Nephron (organoid): ENCODE measurements around the gene CDHR3.
A peak's percentile ranks its signal among the peaks of the same experiment; 100 is the strongest.

Experiments
- H3K27ac Mint-ChIP-seq, 3 experiments: 2 replicates each; pipeline ENCODE4 v1.8.0; 2020; ENCODE audit warnings: mixed read lengths in 3 of 3, mild to moderate bottlenecking in 2 of 3, moderate library complexity in 1 of 3
- H3K27me3 Mint-ChIP-seq: 2 replicates; pipeline ENCODE4 v1.8.0; 2021; ENCODE audit warnings: low read depth, mild to moderate bottlenecking, moderate library complexity, mixed read lengths
- H3K36me3 Mint-ChIP-seq: 2 replicates; pipeline ENCODE4 v1.8.0; 2020; ENCODE audit warnings: low read depth, mixed read lengths
- H3K4me1 Mint-ChIP-seq: 2 replicates; pipeline ENCODE4 v1.8.0; 2020; ENCODE audit warnings: mixed read lengths
- H3K4me3 Mint-ChIP-seq, 3 experiments: 2 replicates each; pipeline ENCODE4 v1.8.0; 2020; ENCODE audit warnings: mild to moderate bottlenecking in 3 of 3, mixed read lengths in 3 of 3, moderate library complexity in 2 of 3
- H3K9me3 Mint-ChIP-seq: 2 replicates; pipeline ENCODE4 v1.8.0; 2020; ENCODE audit warnings: mixed read lengths
- CTCF ChIP-seq, 3 experiments: fragments of 200-600 bp; sonication (generic); IDR thresholded peaks; one replicate each; pipeline ENCODE4 v1.5.0; 2021; ENCODE audit warnings: antibody characterized with exemption in 3 of 3; ENCODE audit not compliant: unreplicated experiment in 3 of 3

Gene CDHR3

GRCh38 chr7:106069471-106070200 lies 106.6 kb downstream of the CDHR3 start:
- Mint-ChIP-seq H3K9me3 (no peaks in the 10 kb centered on the region), H3K4me3 (no peak overlapping the region), H3K27me3 (peaks cover 20% of the 10 kb centered on the region), H3K27ac (peak overlapping the region in 1 of 3 experiments; percentile 25), H3K36me3 (no peaks in the 10 kb centered on the region), H3K4me1 (peaks cover 71% of the 10 kb centered on the region)
- no peak for TF ChIP-seq CTCF (IDR thresholded peaks at IDR 0.05; ENCODE audit: unreplicated experiment in 3 of 3)

GRCh38 chr7:106070201-106070551 lies 107.1 kb downstream of the CDHR3 start:
- H3K9me3 Mint-ChIP-seq = no peaks in the 10 kb centered on the region
- peak overlapping the region in 1 of 3 experiments; percentile 33 for H3K27ac Mint-ChIP-seq
- H3K27me3 Mint-ChIP-seq = peaks cover 20% of the 10 kb centered on the region
- no peaks in the 10 kb centered on the region for H3K36me3 Mint-ChIP-seq
- no peak overlapping the region for H3K4me3 Mint-ChIP-seq
- H3K4me1 Mint-ChIP-seq = peaks cover 67% of the 10 kb centered on the region
- no peak for TF ChIP-seq CTCF (IDR thresholded peaks at IDR 0.05; ENCODE audit: unreplicated experiment in 3 of 3)

- peaks cover 63% of the 10 kb centered on the region for H3K4me1 Mint-ChIP-seq
- H3K4me3 Mint-ChIP-seq = no peak overlapping the region
- peaks cover 20% of the 10 kb centered on the region for H3K27me3 Mint-ChIP-seq
- peak overlapping the region in 2 of 3 experiments; percentile 33 to 78 for H3K27ac Mint-ChIP-seq
- no peak for TF ChIP-seq CTCF (IDR thresholded peaks at IDR 0.05; ENCODE audit: unreplicated experiment in 3 of 3)
- no peaks in the 10 kb centered on the region for H3K36me3 Mint-ChIP-seq
- no peaks in the 10 kb centered on the region for H3K9me3 Mint-ChIP-seq
Measured at GRCh38 chr7:106070567-106071254, 107.6 kb downstream of the CDHR3 start.

- peaks cover 57% of the 10 kb centered on the region for H3K4me1 Mint-ChIP-seq
- H3K9me3 Mint-ChIP-seq = no peaks in the 10 kb centered on the region
- peaks cover 20% of the 10 kb centered on the region for H3K27me3 Mint-ChIP-seq
- no peak for TF ChIP-seq CTCF (IDR thresholded peaks at IDR 0.05; ENCODE audit: unreplicated experiment in 3 of 3)
- no peak overlapping the region for H3K4me3 Mint-ChIP-seq
- no peaks in the 10 kb centered on the region for H3K36me3 Mint-ChIP-seq
- peak overlapping the region; percentile 57 to 68 (median 63) for H3K27ac Mint-ChIP-seq
Measured at GRCh38 chr7:106071356-106071998, 108.4 kb downstream of the CDHR3 start.

- H3K36me3 Mint-ChIP-seq = no peaks in the 10 kb centered on the region
- H3K4me1 Mint-ChIP-seq = peaks cover 51% of the 10 kb centered on the region
- peaks cover 20% of the 10 kb centered on the region for H3K27me3 Mint-ChIP-seq
- TF ChIP-seq CTCF (IDR thresholded peaks at IDR 0.05; ENCODE audit: unreplicated experiment in 3 of 3) = no peak
- no peaks in the 10 kb centered on the region for H3K9me3 Mint-ChIP-seq
- H3K4me3 Mint-ChIP-seq = no peak overlapping the region
- peak overlapping the region; percentile 57 to 68 (median 63) for H3K27ac Mint-ChIP-seq
Measured at GRCh38 chr7:106071999-106072714, 109.1 kb downstream of the CDHR3 start.
